ENCODE results near the gene NDUFB6.
"Not testable (repeated sequence)": the region's sequence is repeated elsewhere in the genome, so short reads cannot be mapped to it uniquely, and the experiment has no call there.

NDUFB6 gene

GRCh38 chr9:32524892-32525708 lies 47.9 kb downstream of the NDUFB6 start:
- no peak for TF ChIP-seq CTCF (IDR thresholded peaks at IDR 0.05; ENCODE audit: control insufficient read depth, insufficient read depth, low read depth, low read length, missing control alignments)
- peak overlapping the region; percentile 62 for H3K4me3 ChIP-seq (ENCODE audit: control insufficient read depth, low read depth, low read length)
- no peak for DNase-seq (ENCODE audit: low read depth)

- not testable (repeated sequence) for H3K4me3 ChIP-seq (ENCODE audit: control insufficient read depth, low read depth, low read length); DNase-seq (ENCODE audit: low read depth)
Observed at GRCh38 chr9:32524558-32524891, 48.4 kb downstream of the NDUFB6 start.

- no peak for TF ChIP-seq CTCF (IDR thresholded peaks at IDR 0.05; ENCODE audit: control insufficient read depth, insufficient read depth, low read depth, low read length, missing control alignments)
- H3K4me3 ChIP-seq (ENCODE audit: control insufficient read depth, low read depth, low read length), result no peak overlapping the region
- no peak for DNase-seq (ENCODE audit: low read depth)
Observed at GRCh38 chr9:32523910-32524309, 49.0 kb downstream of the NDUFB6 start.

GRCh38 chr9:32518276-32518675 lies 54.7 kb downstream of the NDUFB6 start:
- no peak overlapping the region for H3K4me3 ChIP-seq (ENCODE audit: control insufficient read depth, low read depth, low read length)
- DNase-seq (ENCODE audit: low read depth), result no peak
- no peak for TF ChIP-seq CTCF (IDR thresholded peaks at IDR 0.05; ENCODE audit: control insufficient read depth, insufficient read depth, low read depth, low read length, missing control alignments)

GRCh38 chr9:32516241-32516640 lies 56.7 kb downstream of the NDUFB6 start:
- no peak for TF ChIP-seq CTCF (IDR thresholded peaks at IDR 0.05; ENCODE audit: control insufficient read depth, insufficient read depth, low read depth, low read length, missing control alignments)
- H3K4me3 ChIP-seq (ENCODE audit: control insufficient read depth, low read depth, low read length), result no peak overlapping the region
- no peak for DNase-seq (ENCODE audit: low read depth)

GRCh38 chr9:32508728-32509127 lies 64.2 kb downstream of the NDUFB6 start:
- no peak overlapping the region for H3K4me3 ChIP-seq (ENCODE audit: control insufficient read depth, low read depth, low read length)
- no peak for DNase-seq (ENCODE audit: low read depth)
- TF ChIP-seq CTCF (IDR thresholded peaks at IDR 0.05; ENCODE audit: control insufficient read depth, insufficient read depth, low read depth, low read length, missing control alignments), result no peak

- no peak overlapping the region for H3K4me3 ChIP-seq (ENCODE audit: control insufficient read depth, low read depth, low read length)
- DNase-seq (ENCODE audit: low read depth), result no peak
- no peak for TF ChIP-seq CTCF (IDR thresholded peaks at IDR 0.05; ENCODE audit: control insufficient read depth, insufficient read depth, low read depth, low read length, missing control alignments)
Observed at GRCh38 chr9:32503008-32503407, 70.0 kb downstream of the NDUFB6 start.

All from AG09309 (cell line).